DOHH2 (cell line): ENCODE results near the gene SLC49A4.

Experiments
- H3F3A ChIP-seq: fragments of 200-600 bp; sonication (generic), shearing (Covaris generic); 2 replicates; pipeline ENCODE4 v1.6.0; 2016; ENCODE audit warnings: antibody characterized with exemption, mild to moderate bottlenecking; ENCODE audit not compliant: control insufficient read depth, insufficient read depth
- H3K27ac ChIP-seq: fragments of 200-600 bp; sonication (generic); 2 replicates; pipeline ENCODE4 v1.5.1; 2014; ENCODE audit warnings: low read depth, mild to moderate bottlenecking, low read length, moderate library complexity
- H3K27me3 ChIP-seq: fragments of 200-600 bp; sonication (generic); 2 replicates; pipeline ENCODE4 v1.6.1; 2014; ENCODE audit warnings: mild to moderate bottlenecking, low read length, mixed read lengths; ENCODE audit not compliant: control insufficient read depth
- H3K36me3 ChIP-seq: fragments of 200-600 bp; sonication (generic); 2 replicates; pipeline ENCODE4 v1.6.1; 2014; ENCODE audit warnings: mild to moderate bottlenecking, low read length, moderate library complexity, mixed read lengths; ENCODE audit not compliant: control insufficient read depth
- H3K4me1 ChIP-seq: fragments of 200-600 bp; sonication (generic); 2 replicates; pipeline ENCODE4 v1.6.1; 2014; ENCODE audit warnings: mild to moderate bottlenecking, low read length, mixed read lengths; ENCODE audit not compliant: control insufficient read depth
- H3K4me2 ChIP-seq: fragments of 200-600 bp; sonication (generic); 2 replicates; pipeline ENCODE4 v1.6.0; 2014; ENCODE audit warnings: mild to moderate bottlenecking, low read length, moderate library complexity
- H3K4me3 ChIP-seq: fragments of 200-600 bp; sonication (generic); 2 replicates; pipeline ENCODE4 v1.5.1; 2014; ENCODE audit warnings: mild to moderate bottlenecking, low read length, mixed read lengths
- H3K79me2 ChIP-seq: fragments of 200-600 bp; sonication (generic); 2 replicates; pipeline ENCODE4 v1.6.1; 2014; ENCODE audit warnings: mild to moderate bottlenecking, low read length, mixed read lengths; ENCODE audit not compliant: control insufficient read depth
- H3K9me2 ChIP-seq: fragments of 200-600 bp; sonication (generic); replicated peaks from 2 replicates; pipeline ENCODE4 v1.6.1; 2014; ENCODE audit warnings: mild to moderate bottlenecking, low read length, mixed read lengths; ENCODE audit not compliant: control insufficient read depth
- H3K9me3 ChIP-seq: fragments of 200-600 bp; sonication (generic); 2 replicates; pipeline ENCODE4 v1.6.1; 2014; ENCODE audit warnings: antibody characterized with exemption, low read length, mixed read lengths; ENCODE audit not compliant: control insufficient read depth, insufficient read depth
- H4K20me1 ChIP-seq: fragments of 200-600 bp; sonication (generic); 2 replicates; pipeline ENCODE4 v1.6.0; 2014; ENCODE audit warnings: low read depth, mild to moderate bottlenecking, antibody characterized with exemption, low read length, moderate library complexity; ENCODE audit not compliant: control insufficient read depth, insufficient read depth
- CTCF ChIP-seq: fragments of 200-600 bp; sonication (generic); IDR thresholded peaks from one replicate; pipeline ENCODE4 v1.5.1; 2014; ENCODE audit warnings: antibody characterized with exemption, mild to moderate bottlenecking, low read depth, low read length; ENCODE audit not compliant: poor library complexity, severe bottlenecking
- EZH2phosphoT487 ChIP-seq: fragments of 200-600 bp; sonication (generic); IDR thresholded peaks from 2 replicates; pipeline ENCODE4 v1.6.1; 2017; ENCODE audit warnings: borderline replicate concordance, mild to moderate bottlenecking, antibody characterized with exemption, low read length, moderate library complexity, mixed read lengths

The SLC49A4 gene

GRCh38 chr3:122875547-122876127 lies 80.8 kb downstream of the SLC49A4 start:
- no peaks in the 10 kb centered on the region for H3K79me2 ChIP-seq
- H3K27ac ChIP-seq, result no peak overlapping the region
- H3K9me3 ChIP-seq, result no peaks in the 10 kb centered on the region
- H3K9me2 ChIP-seq, result no peaks in the 10 kb centered on the region
- H3K4me2 ChIP-seq, result no peak overlapping the region
- H3K27me3 ChIP-seq, result no peaks in the 10 kb centered on the region
- no peaks in the 10 kb centered on the region for H3F3A ChIP-seq
- H3K36me3 ChIP-seq, result no peaks in the 10 kb centered on the region
- H4K20me1 ChIP-seq, result no peaks in the 10 kb centered on the region
- no peak overlapping the region for H3K4me3 ChIP-seq
- no peak for TF ChIP-seq CTCF
- TF ChIP-seq EZH2phosphoT487, result no peak
- H3K4me1 ChIP-seq, result no peaks in the 10 kb centered on the region

GRCh38 chr3:122880173-122880572 lies 85.3 kb downstream of the SLC49A4 start:
- Histone ChIP-seq H3K36me3 (no peaks in the 10 kb centered on the region), H4K20me1 (no peaks in the 10 kb centered on the region), H3K9me2 (no peaks in the 10 kb centered on the region), H3K4me3 (no peak overlapping the region), H3K9me3 (no peaks in the 10 kb centered on the region), H3K27ac (no peak overlapping the region), H3K79me2 (no peaks in the 10 kb centered on the region), H3K27me3 (no peaks in the 10 kb centered on the region), H3K4me2 (no peak overlapping the region), H3F3A (no peaks in the 10 kb centered on the region), H3K4me1 (no peaks in the 10 kb centered on the region)
- TF ChIP-seq CTCF (no peak), EZH2phosphoT487 (no peak)

- Histone ChIP-seq H4K20me1 (no peaks in the 10 kb centered on the region), H3K27ac (no peak overlapping the region), H3K4me3 (no peak overlapping the region), H3F3A (no peaks in the 10 kb centered on the region), H3K4me1 (no peaks in the 10 kb centered on the region), H3K9me3 (no peaks in the 10 kb centered on the region), H3K4me2 (no peak overlapping the region), H3K36me3 (no peaks in the 10 kb centered on the region), H3K79me2 (no peaks in the 10 kb centered on the region), H3K27me3 (no peaks in the 10 kb centered on the region), H3K9me2 (no peaks in the 10 kb centered on the region)
- no peak for TF ChIP-seq EZH2phosphoT487
- TF ChIP-seq CTCF, result no peak
Measured at GRCh38 chr3:122880624-122881023, 85.8 kb downstream of the SLC49A4 start.
